ENCODE data around the gene APBB3.
A peak's percentile ranks its signal among the peaks of the same experiment; 100 is the strongest.

Gene APBB3

DNA sequence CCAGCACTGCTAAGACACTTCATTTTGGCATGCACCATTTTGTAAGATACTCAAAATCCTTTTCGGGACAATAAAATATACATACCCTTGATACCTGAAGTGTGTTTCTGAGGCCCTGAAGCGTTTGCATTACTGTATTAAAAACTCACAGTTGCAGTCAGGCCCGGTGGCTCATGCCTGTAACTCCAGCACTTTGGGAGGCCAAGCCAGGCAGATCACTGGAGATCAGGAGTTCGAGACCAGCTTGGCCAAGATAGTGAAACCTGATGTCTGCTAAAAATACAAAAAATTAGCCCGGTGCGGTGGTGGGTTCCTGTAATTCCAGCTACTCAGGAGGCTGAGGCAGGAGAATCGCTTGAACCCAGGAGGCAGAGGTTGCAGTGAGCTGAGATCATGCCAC is 19.4 kb downstream of the APBB3 start:
- H3K36me3 Mint-ChIP-seq (ENCODE audit: low read depth) = peaks cover 75% of the 10 kb centered on the region
- intact Hi-C loops (cut with micrococcal nuclease) = loop anchor here (5.0 kb wide), 1 partner anchor 167 kb away; no protein-coding TSS in a partner anchor
- peaks cover 44% of the 10 kb centered on the region for H3K4me1 Mint-ChIP-seq (ENCODE audit: low read depth)
- no peaks in the 10 kb centered on the region for H3K27me3 Mint-ChIP-seq
- H3K27ac Mint-ChIP-seq = no peak overlapping the region
- H3K9me3 Mint-ChIP-seq = no peaks in the 10 kb centered on the region
- H3K4me3 Mint-ChIP-seq = no peak overlapping the region

DNA sequence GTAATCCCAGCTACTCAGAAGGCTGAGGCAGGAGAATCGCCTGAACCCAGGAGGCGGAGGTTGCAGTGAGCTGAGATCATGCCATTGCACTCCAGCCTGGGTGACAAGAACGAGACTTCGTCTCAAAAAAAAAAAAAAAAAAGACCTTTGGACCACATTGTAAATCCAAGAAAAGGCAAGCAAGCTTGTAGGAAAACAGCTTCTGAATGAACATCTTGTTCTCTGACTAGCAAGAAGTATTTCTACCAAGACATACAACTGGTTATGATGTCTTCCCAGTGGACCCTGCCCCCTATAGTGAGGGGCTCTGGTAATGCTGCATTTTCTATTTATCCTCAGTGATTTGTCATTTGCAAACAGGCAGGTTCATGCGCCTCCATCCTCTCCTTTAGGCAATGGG is 21.4 kb downstream of the APBB3 start:
- Mint-ChIP-seq H3K4me3 (no peak overlapping the region), H3K27ac (no peak overlapping the region), H3K9me3 (no peaks in the 10 kb centered on the region), H3K36me3 (ENCODE audit: low read depth) (peaks cover 78% of the 10 kb centered on the region), H3K4me1 (ENCODE audit: low read depth) (peaks cover 24% of the 10 kb centered on the region), H3K27me3 (no peaks in the 10 kb centered on the region)
- intact Hi-C loops (cut with micrococcal nuclease) = no loop called here

DNA sequence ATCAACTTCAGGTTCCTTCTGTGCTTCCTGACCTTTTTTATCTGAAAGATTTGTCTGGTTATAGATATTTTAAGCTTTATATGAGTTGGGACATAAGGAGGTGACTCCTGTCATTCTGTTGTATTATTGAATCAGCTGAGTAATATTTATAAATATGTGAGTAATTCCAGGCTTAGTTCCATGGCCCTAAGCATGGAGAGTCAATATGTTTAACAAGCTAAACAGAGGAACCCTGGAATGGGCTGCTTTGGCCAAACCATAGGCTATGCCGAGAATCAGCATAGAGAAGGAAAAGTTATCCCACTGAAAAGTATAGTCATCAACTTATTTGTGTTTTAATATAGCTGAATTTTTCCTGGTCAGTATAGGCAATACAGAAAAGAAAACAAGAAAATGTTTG is 24.2 kb downstream of the APBB3 start:
- Mint-ChIP-seq H3K9me3 (no peaks in the 10 kb centered on the region), H3K36me3 (ENCODE audit: low read depth) (peaks cover 95% of the 10 kb centered on the region), H3K4me1 (ENCODE audit: low read depth) (no peaks in the 10 kb centered on the region), H3K27ac (no peak overlapping the region), H3K4me3 (no peak overlapping the region), H3K27me3 (no peaks in the 10 kb centered on the region)
- intact Hi-C loops (cut with micrococcal nuclease) = no loop called here

DNA sequence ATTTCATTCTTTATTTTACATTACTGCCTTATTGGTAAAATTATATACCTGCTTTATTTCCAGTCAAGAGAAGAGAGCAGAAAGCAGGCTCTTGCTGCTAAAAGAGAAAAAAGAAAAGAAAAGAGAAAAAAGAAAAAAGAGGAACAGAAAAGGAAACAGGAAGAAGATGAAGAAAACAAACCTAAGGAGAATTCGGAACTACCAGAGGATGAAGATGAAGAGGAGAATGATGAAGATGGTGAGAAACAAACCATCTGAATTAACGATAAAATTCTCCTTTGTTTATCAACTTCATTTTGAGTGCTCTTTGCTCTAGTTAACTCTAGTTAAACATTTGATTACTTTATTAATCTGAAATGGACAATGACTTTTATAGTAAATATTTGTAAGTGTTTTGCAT is 40.4 kb downstream of the APBB3 start:
- Mint-ChIP-seq H3K27ac (peak overlapping the region; percentile 60), H3K4me1 (ENCODE audit: low read depth) (peaks cover 6% of the 10 kb centered on the region), H3K27me3 (no peaks in the 10 kb centered on the region), H3K9me3 (no peaks in the 10 kb centered on the region), H3K4me3 (no peak overlapping the region), H3K36me3 (ENCODE audit: low read depth) (peaks cover 55% of the 10 kb centered on the region)
- intact Hi-C loops (cut with micrococcal nuclease) = no loop called here

DNA sequence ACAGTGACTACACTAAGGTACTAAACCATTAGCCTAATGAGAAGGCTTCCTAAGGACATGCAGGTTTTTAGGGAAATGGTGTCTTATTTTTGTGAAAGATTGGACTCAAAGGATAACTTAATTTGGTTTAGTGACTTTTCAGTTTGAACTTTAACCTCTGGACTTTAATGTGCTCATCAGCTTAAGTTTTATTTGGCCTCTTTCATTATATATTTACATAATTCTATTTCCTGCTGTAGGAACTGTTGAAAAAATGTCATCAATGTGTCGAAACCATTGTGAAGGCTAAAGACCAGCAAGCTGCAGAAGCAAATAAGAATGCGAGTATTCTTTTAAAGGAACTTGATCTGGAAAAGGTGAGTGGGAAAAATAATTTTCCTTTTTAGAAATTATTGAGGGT is 51.3 kb downstream of the APBB3 start:
- Mint-ChIP-seq H3K27ac (no peak overlapping the region), H3K27me3 (no peaks in the 10 kb centered on the region), H3K4me3 (no peak overlapping the region), H3K36me3 (ENCODE audit: low read depth) (peaks cover 78% of the 10 kb centered on the region), H3K9me3 (peaks cover 9% of the 10 kb centered on the region), H3K4me1 (ENCODE audit: low read depth) (no peaks in the 10 kb centered on the region)
- intact Hi-C loops (cut with micrococcal nuclease) = no loop called here

DNA sequence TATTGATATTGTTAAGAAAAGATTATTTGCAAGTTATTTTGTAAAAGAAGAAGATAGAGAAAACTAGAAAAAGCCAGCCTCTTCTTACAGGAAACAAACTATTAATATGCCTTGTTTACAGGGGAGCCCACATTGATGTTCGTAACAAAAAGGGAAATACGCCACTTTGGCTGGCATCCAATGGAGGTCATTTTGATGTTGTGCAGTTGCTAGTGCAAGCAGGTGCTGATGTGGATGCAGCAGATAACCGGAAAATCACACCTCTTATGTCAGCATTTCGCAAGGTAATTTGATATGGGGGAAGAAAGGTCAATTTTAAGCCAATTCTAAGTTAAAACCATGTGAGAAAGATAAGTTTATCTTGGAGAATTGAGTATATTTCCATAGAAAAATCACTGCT is 54.5 kb downstream of the APBB3 start:
- Mint-ChIP-seq H3K9me3 (no peaks in the 10 kb centered on the region), H3K4me1 (ENCODE audit: low read depth) (no peaks in the 10 kb centered on the region), H3K36me3 (ENCODE audit: low read depth) (peaks cover 94% of the 10 kb centered on the region), H3K4me3 (no peak overlapping the region), H3K27me3 (no peaks in the 10 kb centered on the region), H3K27ac (no peak overlapping the region)
- intact Hi-C loops (cut with micrococcal nuclease) = no loop called here

Data from dendritic cell treated with granulocyte-macrophage colony-stimulating factor and Interleukin-4, amounts not matched to agents 40 ng/mL and 50 ng/mL, for 4 days (primary cell).